Hematopoietic multipotent progenitor cell (in vitro differentiated cells): ENCODE results near the gene TMEM17. TPM values are rescaled to one million over a fixed set of nuclear protein-coding genes. Genes with fewer than 3 reads are reported as not detected.
"Not testable (repeated sequence)": the region's sequence is repeated elsewhere in the genome, so short reads cannot be mapped to it uniquely, and the experiment has no call there.

ENCODE experiments used
- DNase-seq, 3 donors: peaks; one replicate each; pipeline ENCODE4 v3.0.0-alpha.2; 2011 to 2015; ENCODE audit warnings: low read depth in 2 of 3, low spot score in 2 of 3
- total RNA-seq: library from RNA; depleted of rRNA; stranded (reverse); fragments of >200 nt; gene quantifications from one replicate; pipeline ENCODE4 v1.2.3, GENCODE V29; 2012

The TMEM17 gene
- total RNA-seq = 2.4 TPM

- DNase-seq = peak in 2 of 3 donors; percentile 80 to 81
Measured at GRCh38 chr2:62505750-62506420, at the start of gene TMEM17. Gene TMEM17, minus strand, starts transcription at chr2:62506195. Its CDS starts 66 bp downstream, at chr2:62506129.

GRCh38 chr2:62554440-62554839 is 48.4 kb upstream of the TMEM17 start:
- DNase-seq = no peak

GRCh38 chr2:62550461-62550860 is 44.5 kb upstream of the TMEM17 start:
- DNase-seq = no peak

- no peak for DNase-seq
Measured at GRCh38 chr2:62547854-62548253, 41.9 kb upstream of the TMEM17 start.

GRCh38 chr2:62545261-62545660 is 39.3 kb upstream of the TMEM17 start:
- no peak for DNase-seq

GRCh38 chr2:62540408-62541168 is 34.6 kb upstream of the TMEM17 start:
- DNase-seq = no peak

- no peak for DNase-seq
Measured at GRCh38 chr2:62539606-62540407, 33.8 kb upstream of the TMEM17 start.

GRCh38 chr2:62538756-62539155 is 32.8 kb upstream of the TMEM17 start:
- no peak for DNase-seq

- DNase-seq = no peak
Measured at GRCh38 chr2:62537814-62538213, 31.8 kb upstream of the TMEM17 start.

GRCh38 chr2:62536873-62537547 is 31.0 kb upstream of the TMEM17 start:
- no peak for DNase-seq

- not testable (repeated sequence) for DNase-seq
Measured at GRCh38 chr2:62535521-62535920, 29.5 kb upstream of the TMEM17 start.

GRCh38 chr2:62531594-62531993 is 25.6 kb upstream of the TMEM17 start:
- no peak for DNase-seq

- no peak for DNase-seq
Measured at GRCh38 chr2:62529758-62530157, 23.8 kb upstream of the TMEM17 start.

GRCh38 chr2:62527478-62528210 is 21.6 kb upstream of the TMEM17 start:
- DNase-seq = no peak

GRCh38 chr2:62526531-62527381 is 20.8 kb upstream of the TMEM17 start:
- no peak for DNase-seq

GRCh38 chr2:62525549-62526269 is 19.7 kb upstream of the TMEM17 start:
- no peak for DNase-seq

- no peak for DNase-seq
Measured at GRCh38 chr2:62524293-62524941, 18.4 kb upstream of the TMEM17 start.

- DNase-seq = not testable (repeated sequence)
Measured at GRCh38 chr2:62521061-62521460, 15.1 kb upstream of the TMEM17 start.
